Measurements from ENCODE around the gene TEX2. TPM values are rescaled to one million over a fixed set of nuclear protein-coding genes. Genes with fewer than 3 reads are reported as not detected.

TEX2 gene
- polyA plus RNA-seq, 1 of the 3 experiments (the other 2 are of a cell fraction): 24.0 TPM

DNA sequence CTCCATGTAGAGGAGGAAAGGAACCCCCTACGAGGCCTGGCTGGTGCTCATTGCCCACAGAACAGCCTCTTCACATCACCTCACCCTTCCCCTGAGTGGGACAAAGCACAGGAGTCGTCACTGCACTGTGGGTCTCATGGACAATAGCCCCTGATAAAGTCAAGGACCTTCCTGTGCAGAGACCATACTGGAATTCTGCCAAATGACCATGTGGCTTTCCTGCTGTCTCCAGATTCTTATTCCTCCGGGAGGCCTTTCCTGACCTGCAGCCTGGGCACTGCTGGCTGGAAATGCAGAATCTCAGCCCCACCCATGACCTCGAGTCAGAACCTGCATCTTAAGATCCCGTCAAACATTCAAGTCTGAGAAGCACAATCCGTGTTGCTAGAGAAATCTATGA is 72.6 kb downstream of the TEX2 start (continued):
- TF ChIP-seq TCF12 (IDR thresholded peaks at IDR 0.05) (peak; percentile 39; the same call in 1 of the 2 replicates), TEAD4 (IDR thresholded peaks at IDR 0.05; ENCODE audit: borderline replicate concordance, insufficient read depth) (no peak), EZH2phosphoT487 (IDR thresholded peaks at IDR 0.05; ENCODE audit: borderline replicate concordance, low read depth) (no peak), EP300 (IDR thresholded peaks at IDR 0.05; ENCODE audit: borderline replicate concordance in 1 of 2, low read depth in 1 of 2, low read length in 1 of 2) (peak in 1 of 2 experiments; percentile 49; a peak in 1 of 4 replicates), RFX5 (IDR thresholded peaks at IDR 0.05; ENCODE audit: low read length) (no peak), NRF1 (IDR thresholded peaks at IDR 0.05; ENCODE audit: low read depth, low read length) (no peak), FOXJ3 (CRISPR knock-in tag; IDR thresholded peaks at IDR 0.05) (0 out of 2 replicates have a peak, but pooled peaks have one; percentile 64), PBX3 (IDR thresholded peaks at IDR 0.05) (no peak), JUND (IDR thresholded peaks at IDR 0.05) (no peak), POLR2AphosphoS5 (IDR thresholded peaks at IDR 0.05; ENCODE audit: low read depth, low read length) (peak; percentile 36; the same call in 1 of the 2 replicates)
- TF ChIP-seq, protein P1, sequence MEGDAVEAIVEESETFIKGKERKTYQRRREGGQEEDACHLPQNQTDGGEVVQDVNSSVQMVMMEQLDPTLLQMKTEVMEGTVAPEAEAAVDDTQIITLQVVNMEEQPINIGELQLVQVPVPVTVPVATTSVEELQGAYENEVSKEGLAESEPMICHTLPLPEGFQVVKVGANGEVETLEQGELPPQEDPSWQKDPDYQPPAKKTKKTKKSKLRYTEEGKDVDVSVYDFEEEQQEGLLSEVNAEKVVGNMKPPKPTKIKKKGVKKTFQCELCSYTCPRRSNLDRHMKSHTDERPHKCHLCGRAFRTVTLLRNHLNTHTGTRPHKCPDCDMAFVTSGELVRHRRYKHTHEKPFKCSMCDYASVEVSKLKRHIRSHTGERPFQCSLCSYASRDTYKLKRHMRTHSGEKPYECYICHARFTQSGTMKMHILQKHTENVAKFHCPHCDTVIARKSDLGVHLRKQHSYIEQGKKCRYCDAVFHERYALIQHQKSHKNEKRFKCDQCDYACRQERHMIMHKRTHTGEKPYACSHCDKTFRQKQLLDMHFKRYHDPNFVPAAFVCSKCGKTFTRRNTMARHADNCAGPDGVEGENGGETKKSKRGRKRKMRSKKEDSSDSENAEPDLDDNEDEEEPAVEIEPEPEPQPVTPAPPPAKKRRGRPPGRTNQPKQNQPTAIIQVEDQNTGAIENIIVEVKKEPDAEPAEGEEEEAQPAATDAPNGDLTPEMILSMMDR (IDR thresholded peaks at IDR 0.05): no peak
- TF ChIP-seq, protein P2, sequence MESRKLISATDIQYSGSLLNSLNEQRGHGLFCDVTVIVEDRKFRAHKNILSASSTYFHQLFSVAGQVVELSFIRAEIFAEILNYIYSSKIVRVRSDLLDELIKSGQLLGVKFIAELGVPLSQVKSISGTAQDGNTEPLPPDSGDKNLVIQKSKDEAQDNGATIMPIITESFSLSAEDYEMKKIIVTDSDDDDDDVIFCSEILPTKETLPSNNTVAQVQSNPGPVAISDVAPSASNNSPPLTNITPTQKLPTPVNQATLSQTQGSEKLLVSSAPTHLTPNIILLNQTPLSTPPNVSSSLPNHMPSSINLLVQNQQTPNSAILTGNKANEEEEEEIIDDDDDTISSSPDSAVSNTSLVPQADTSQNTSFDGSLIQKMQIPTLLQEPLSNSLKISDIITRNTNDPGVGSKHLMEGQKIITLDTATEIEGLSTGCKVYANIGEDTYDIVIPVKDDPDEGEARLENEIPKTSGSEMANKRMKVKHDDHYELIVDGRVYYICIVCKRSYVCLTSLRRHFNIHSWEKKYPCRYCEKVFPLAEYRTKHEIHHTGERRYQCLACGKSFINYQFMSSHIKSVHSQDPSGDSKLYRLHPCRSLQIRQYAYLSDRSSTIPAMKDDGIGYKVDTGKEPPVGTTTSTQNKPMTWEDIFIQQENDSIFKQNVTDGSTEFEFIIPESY (IDR thresholded peaks at IDR 0.05; ENCODE audit: borderline replicate concordance, low read depth): no peak

DNA sequence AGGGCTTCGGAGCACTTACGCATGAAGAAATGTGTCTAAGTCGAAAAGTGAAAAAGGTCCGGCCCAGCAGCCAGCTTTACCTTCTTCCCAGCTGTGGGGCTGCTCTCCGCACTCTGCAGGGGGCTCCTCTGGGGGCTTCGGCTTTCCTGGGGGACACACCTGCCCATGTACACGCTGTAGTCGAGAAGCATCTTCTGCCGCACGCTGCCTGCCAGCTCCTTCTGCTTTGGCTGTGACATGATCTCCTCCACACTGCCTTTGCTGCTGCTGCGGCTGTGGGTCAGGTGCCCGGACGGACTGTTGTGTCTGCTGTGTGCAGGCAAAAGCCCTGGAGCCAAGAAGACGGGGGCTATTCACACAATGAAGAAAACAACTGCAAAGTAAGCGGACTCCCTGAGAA is 75.0 kb downstream of the TEX2 start:
- no peaks in the 10 kb centered on the region; the same call in 1 of the 2 replicates for H3K79me2 ChIP-seq (ENCODE audit: insufficient read depth)
- no peak overlapping the region for H3K9ac ChIP-seq
- no peak overlapping the region; a peak in 1 of 4 replicates for H3K27ac ChIP-seq (ENCODE audit: low read depth in 2 of 2, low read length in 1 of 2)
- H3K36me3 ChIP-seq (replicated peaks in 1 of 2; ENCODE audit: control insufficient read depth in 1 of 2, insufficient read depth in 2 of 2, low read length in 1 of 2): peaks cover 20 to 31% of the 10 kb centered on the region in 2 experiments
- CTCF ChIA-PET: interaction anchor here (0.7 to 1.3 kb wide), 2 partner anchors 10 to 21 kb away, joined by 3 read pairs; no protein-coding TSS in a partner anchor
- H3K9me3 ChIP-seq: no peaks in the 10 kb centered on the region
- H3K4me3 ChIP-seq (ENCODE audit: low read depth in 2 of 2, low read length in 1 of 2): no peak overlapping the region
- peaks cover 3 to 37% of the 10 kb centered on the region in 2 experiments; a peak in 2 of 4 replicates for H3K4me1 ChIP-seq (ENCODE audit: control insufficient read depth in 1 of 2, insufficient read depth in 2 of 2, low read depth in 1 of 2, low read length in 1 of 2)
- no peak overlapping the region for H2AFZ ChIP-seq (ENCODE audit: low read depth)
- H3F3A ChIP-seq (replicated peaks; ENCODE audit: insufficient read depth): peaks cover 22% of the 10 kb centered on the region
- no peak overlapping the region for H3K4me2 ChIP-seq
- TF ChIP-seq, protein P3, sequence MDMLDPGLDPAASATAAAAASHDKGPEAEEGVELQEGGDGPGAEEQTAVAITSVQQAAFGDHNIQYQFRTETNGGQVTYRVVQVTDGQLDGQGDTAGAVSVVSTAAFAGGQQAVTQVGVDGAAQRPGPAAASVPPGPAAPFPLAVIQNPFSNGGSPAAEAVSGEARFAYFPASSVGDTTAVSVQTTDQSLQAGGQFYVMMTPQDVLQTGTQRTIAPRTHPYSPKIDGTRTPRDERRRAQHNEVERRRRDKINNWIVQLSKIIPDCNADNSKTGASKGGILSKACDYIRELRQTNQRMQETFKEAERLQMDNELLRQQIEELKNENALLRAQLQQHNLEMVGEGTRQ (IDR thresholded peaks at IDR 0.05; ENCODE audit: borderline replicate concordance, low read depth, low read length): no peak
- TF ChIP-seq EZH2phosphoT487 (IDR thresholded peaks at IDR 0.05; ENCODE audit: borderline replicate concordance, low read depth) (no peak), NFIC (IDR thresholded peaks at IDR 0.05; ENCODE audit: borderline replicate concordance) (no peak), ELF1 (IDR thresholded peaks at IDR 0.05) (no peak), FOXJ3 (CRISPR knock-in tag; IDR thresholded peaks at IDR 0.05) (no peak)
- DNase-seq: no peak
- POLR2A ChIA-PET: no interaction called here
- H4K20me1 ChIP-seq (ENCODE audit: insufficient read depth): no peaks in the 10 kb centered on the region
- no peaks in the 10 kb centered on the region for H3K27me3 ChIP-seq (ENCODE audit: insufficient read depth)
- no peaks in the 10 kb centered on the region for H3K9me2 ChIP-seq
- 99% methylated on average over 15 of the region's 15 CpGs for WGBS (ENCODE audit: low lambda C conversion rate)
